Bronchus fibroblast of lung (primary cell): ENCODE results near the gene ARL2BP. TPM values are rescaled to one million over a fixed set of nuclear protein-coding genes. Genes with fewer than 3 reads are reported as not detected.

Experiments
- total RNA-seq: library from RNA; depleted of rRNA; stranded (reverse); fragments of >200 nt; gene quantifications from 2 replicates; pipeline ENCODE4 v1.2.3, GENCODE V29; 2015

Gene ARL2BP
- 71.2 and 72.5 TPM in 2 replicates for total RNA-seq

DNA sequence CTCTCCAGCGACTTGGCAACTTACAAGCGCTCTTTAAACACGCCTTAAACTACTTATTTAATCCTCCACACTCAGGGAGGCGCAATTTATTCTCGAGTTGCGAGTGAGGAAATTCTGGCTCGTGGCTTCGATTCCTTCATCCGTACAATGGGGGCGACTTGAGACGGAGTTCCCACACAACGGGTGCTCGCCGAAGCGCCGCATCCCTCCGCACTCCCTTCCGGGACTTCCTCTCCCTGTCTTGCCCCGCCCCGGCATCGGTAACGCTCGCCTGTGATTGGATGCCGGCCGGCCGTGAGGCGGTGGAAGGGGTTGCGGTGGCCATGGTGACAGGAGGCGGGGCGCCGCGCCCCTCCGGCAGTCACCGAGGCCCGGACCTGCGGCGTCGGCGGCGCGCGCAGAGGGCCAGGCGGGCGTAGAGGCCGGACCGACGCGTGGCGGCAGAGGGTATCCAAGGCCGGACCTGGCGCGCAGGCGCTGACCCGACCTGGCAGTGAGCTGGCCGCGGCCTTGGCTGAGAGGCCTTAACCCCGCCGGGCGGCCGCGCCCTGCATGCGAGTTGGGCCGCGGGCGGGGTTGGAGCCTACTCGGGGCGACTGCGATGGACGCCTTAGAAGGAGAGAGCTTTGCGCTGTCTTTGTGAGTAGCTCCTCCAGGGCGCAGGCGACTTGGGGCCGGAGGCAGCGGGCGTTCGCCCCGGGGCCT lies at the start of gene ARL2BP:
TSS of gene ARL2BP (plus strand) at position 493 of the 705 bp plus-strand sequence. CDS start at position 602, 109 bp downstream.

GRCh38 chr16:57284209-57284951 lies 39.3 kb downstream of the ARL2BP start, which contains the start of gene PLLP:
PLLP (minus strand) TSS chr16:57284672; CDS start chr16:57284540, 132 bp downstream.

Other genes starting within 250 kb of the ARL2BP start
- 13.2 and 17.0 TPM in 2 replicates for gene CPNE2, start 152.7 kb upstream of the ARL2BP start, total RNA-seq
- 60.4 and 88.8 TPM in 2 replicates for gene PSME3IP1, start 59.2 kb upstream of the ARL2BP start, total RNA-seq
- gene RSPRY1, start 58.9 kb upstream of the ARL2BP start, total RNA-seq = 22.9 and 25.3 TPM in 2 replicates
- 0.15 TPM in 1 of 2 replicates, not detected in the other for gene PLLP, start 39.4 kb downstream of the ARL2BP start, total RNA-seq
- not detected in 2 replicates for gene CCL22, start 113.5 kb downstream of the ARL2BP start, total RNA-seq
- gene CX3CL1, start 127.2 kb downstream of the ARL2BP start, total RNA-seq = 0.17 TPM in 1 of 2 replicates, not detected in the other
- not detected in 2 replicates for gene CCL17, start 159.5 kb downstream of the ARL2BP start, total RNA-seq
- gene CIAPIN1, start 202.1 kb downstream of the ARL2BP start, total RNA-seq = 29.0 and 35.3 TPM in 2 replicates
- 35.7 and 41.9 TPM in 2 replicates for gene COQ9, start 202.2 kb downstream of the ARL2BP start, total RNA-seq
- 91.3 and 92.8 TPM in 2 replicates for gene POLR2C, start 217.4 kb downstream of the ARL2BP start, total RNA-seq
- gene DOK4, start 241.2 kb downstream of the ARL2BP start, total RNA-seq = 18.2 and 19.6 TPM in 2 replicates